ENCODE measurements around the gene RANBP1.

Gene RANBP1

DNA sequence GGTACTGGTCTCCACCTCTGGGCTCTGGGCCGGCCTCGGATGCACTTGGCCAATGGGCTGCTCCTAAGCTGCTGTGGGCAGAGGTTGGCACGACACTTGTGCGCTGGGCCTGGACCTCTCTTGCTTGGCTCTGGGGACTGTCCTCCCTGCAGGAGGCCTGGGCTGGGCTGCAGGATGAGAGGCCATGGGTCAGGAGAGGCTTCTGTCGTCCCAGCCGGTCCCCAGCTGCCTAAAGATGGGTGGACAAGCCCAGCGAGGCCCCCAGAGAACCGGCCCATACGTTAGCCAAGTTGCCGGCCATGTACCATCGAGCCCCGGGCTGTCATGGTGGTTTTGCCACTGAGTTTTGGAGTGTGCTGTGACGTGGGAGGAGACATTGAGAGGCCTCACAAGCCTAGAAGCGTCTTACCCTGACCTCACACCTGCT, 36.6 kb downstream of the RANBP1 start:
- ATAC-seq (ENCODE audit: insufficient read depth, low read depth): no peak
- Histone ChIP-seq H3K4me2 (ENCODE audit: insufficient read depth, low read length) (no peak overlapping the region), H3K36me3 (ENCODE audit: insufficient read depth, low read length) (no peaks in the 10 kb centered on the region), H3K4me1 (ENCODE audit: insufficient read depth, low read length) (no peaks in the 10 kb centered on the region), H3K9ac (ENCODE audit: low read depth, low read length) (no peak overlapping the region), H3K79me2 (ENCODE audit: insufficient read depth, low read length) (no peaks in the 10 kb centered on the region), H3K27me3 (ENCODE audit: insufficient read depth, low read length, poor library complexity) (no peaks in the 10 kb centered on the region), H4K20me1 (ENCODE audit: insufficient read depth, low read length) (peaks cover 5% of the 10 kb centered on the region; the same call in 1 of the 2 replicates), H2AFZ (ENCODE audit: low read depth, low read length) (no peak overlapping the region), H3K27ac (ENCODE audit: low read length) (no peak overlapping the region), H3K9me3 (ENCODE audit: insufficient read depth, low read length, severe bottlenecking) (no peaks in the 10 kb centered on the region), H3K4me3 (ENCODE audit: low read depth in 1 of 2, low read length in 2 of 2) (no peak overlapping the region)
- DNase-seq: no peak
- TF ChIP-seq, protein P1, sequence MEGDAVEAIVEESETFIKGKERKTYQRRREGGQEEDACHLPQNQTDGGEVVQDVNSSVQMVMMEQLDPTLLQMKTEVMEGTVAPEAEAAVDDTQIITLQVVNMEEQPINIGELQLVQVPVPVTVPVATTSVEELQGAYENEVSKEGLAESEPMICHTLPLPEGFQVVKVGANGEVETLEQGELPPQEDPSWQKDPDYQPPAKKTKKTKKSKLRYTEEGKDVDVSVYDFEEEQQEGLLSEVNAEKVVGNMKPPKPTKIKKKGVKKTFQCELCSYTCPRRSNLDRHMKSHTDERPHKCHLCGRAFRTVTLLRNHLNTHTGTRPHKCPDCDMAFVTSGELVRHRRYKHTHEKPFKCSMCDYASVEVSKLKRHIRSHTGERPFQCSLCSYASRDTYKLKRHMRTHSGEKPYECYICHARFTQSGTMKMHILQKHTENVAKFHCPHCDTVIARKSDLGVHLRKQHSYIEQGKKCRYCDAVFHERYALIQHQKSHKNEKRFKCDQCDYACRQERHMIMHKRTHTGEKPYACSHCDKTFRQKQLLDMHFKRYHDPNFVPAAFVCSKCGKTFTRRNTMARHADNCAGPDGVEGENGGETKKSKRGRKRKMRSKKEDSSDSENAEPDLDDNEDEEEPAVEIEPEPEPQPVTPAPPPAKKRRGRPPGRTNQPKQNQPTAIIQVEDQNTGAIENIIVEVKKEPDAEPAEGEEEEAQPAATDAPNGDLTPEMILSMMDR (IDR thresholded peaks at IDR 0.05; ENCODE audit: borderline replicate concordance, extremely low read depth, low read length, poor library complexity, severe bottlenecking): no peak
- no peak for TF ChIP-seq EZH2 (IDR thresholded peaks at IDR 0.05; ENCODE audit: borderline replicate concordance, low read depth, low read length, severe bottlenecking)

DNA sequence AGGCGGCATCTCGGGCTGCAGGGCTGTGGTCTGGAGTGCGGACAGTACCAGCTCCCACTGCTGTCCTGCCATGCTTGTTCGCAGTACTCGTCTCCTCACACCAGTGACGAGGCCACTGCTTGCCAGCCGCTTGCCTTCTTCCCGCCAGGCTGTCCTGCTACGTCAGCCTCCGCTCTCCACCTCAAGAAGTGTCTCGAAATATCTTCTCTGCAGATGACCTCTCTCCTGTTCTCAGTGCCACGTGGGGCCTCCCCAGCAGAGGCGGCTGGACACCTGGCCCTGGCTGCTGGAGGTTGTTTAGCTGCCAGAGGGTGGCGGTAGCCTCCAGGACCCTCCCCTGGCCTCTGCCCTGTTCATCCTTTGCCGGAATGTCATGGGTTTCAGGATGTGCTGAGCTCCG, 38.0 kb downstream of the RANBP1 start:
- Histone ChIP-seq H4K20me1 (ENCODE audit: insufficient read depth, low read length) (peaks cover 5% of the 10 kb centered on the region; the same call in 1 of the 2 replicates), H2AFZ (ENCODE audit: low read depth, low read length) (no peak overlapping the region), H3K79me2 (ENCODE audit: insufficient read depth, low read length) (no peaks in the 10 kb centered on the region), H3K36me3 (ENCODE audit: insufficient read depth, low read length) (no peaks in the 10 kb centered on the region), H3K9ac (ENCODE audit: low read depth, low read length) (no peak overlapping the region), H3K4me2 (ENCODE audit: insufficient read depth, low read length) (no peak overlapping the region), H3K27me3 (ENCODE audit: insufficient read depth, low read length, poor library complexity) (no peaks in the 10 kb centered on the region), H3K4me3 (ENCODE audit: low read depth in 1 of 2, low read length in 2 of 2) (no peak overlapping the region), H3K4me1 (ENCODE audit: insufficient read depth, low read length) (peaks cover 10% of the 10 kb centered on the region), H3K27ac (ENCODE audit: low read length) (no peak overlapping the region), H3K9me3 (ENCODE audit: insufficient read depth, low read length, severe bottlenecking) (no peaks in the 10 kb centered on the region)
- DNase-seq (no peak), ATAC-seq (ENCODE audit: insufficient read depth, low read depth) (no peak)
- TF ChIP-seq EZH2 (IDR thresholded peaks at IDR 0.05; ENCODE audit: borderline replicate concordance, low read depth, low read length, severe bottlenecking): no peak
- TF ChIP-seq, protein P1 (IDR thresholded peaks at IDR 0.05; ENCODE audit: borderline replicate concordance, extremely low read depth, low read length, poor library complexity, severe bottlenecking): no peak

DNA sequence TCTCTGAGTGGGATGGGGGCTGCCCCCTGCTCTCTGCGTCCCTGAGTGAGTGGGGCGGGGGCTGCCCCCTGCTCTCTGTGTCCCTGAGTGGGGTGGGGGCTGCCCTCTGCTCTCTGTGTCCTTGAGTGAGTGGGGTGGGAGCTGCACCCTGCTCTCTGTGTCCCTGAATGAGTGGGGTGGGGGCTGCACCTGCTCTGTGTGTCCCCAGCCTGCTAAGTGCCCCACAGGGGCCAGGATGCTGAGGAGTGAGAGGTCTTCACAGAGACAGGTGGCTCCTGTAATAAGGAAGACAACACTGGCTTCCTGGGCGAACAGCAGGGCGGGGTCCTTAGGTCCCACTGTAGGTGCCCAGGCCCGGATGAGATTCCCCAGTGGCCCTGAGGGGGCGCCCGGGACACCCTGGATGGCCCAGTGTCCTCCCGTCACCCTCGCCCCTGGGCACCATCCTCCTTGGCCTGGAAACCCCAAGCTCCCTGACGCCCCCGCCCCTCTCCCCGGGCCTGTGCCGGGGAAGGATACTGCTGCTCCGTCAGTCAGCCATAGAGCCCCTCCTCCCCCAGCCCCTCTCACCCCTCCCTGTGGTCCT, 38.8 kb downstream of the RANBP1 start:
- Histone ChIP-seq H3K4me1 (ENCODE audit: insufficient read depth, low read length) (peaks cover 10% of the 10 kb centered on the region), H4K20me1 (ENCODE audit: insufficient read depth, low read length) (peaks cover 5% of the 10 kb centered on the region; the same call in 1 of the 2 replicates), H3K4me3 (ENCODE audit: low read depth in 1 of 2, low read length in 2 of 2) (no peak overlapping the region), H3K79me2 (ENCODE audit: insufficient read depth, low read length) (no peaks in the 10 kb centered on the region), H3K9ac (ENCODE audit: low read depth, low read length) (no peak overlapping the region), H3K36me3 (ENCODE audit: insufficient read depth, low read length) (no peaks in the 10 kb centered on the region), H3K9me3 (ENCODE audit: insufficient read depth, low read length, severe bottlenecking) (no peaks in the 10 kb centered on the region), H2AFZ (ENCODE audit: low read depth, low read length) (no peak overlapping the region), H3K4me2 (ENCODE audit: insufficient read depth, low read length) (no peak overlapping the region), H3K27me3 (ENCODE audit: insufficient read depth, low read length, poor library complexity) (no peaks in the 10 kb centered on the region), H3K27ac (ENCODE audit: low read length) (no peak overlapping the region)
- no peak for TF ChIP-seq EZH2 (IDR thresholded peaks at IDR 0.05; ENCODE audit: borderline replicate concordance, low read depth, low read length, severe bottlenecking)
- TF ChIP-seq, protein P1 (IDR thresholded peaks at IDR 0.05; ENCODE audit: borderline replicate concordance, extremely low read depth, low read length, poor library complexity, severe bottlenecking): no peak
- DNase-seq (no peak), ATAC-seq (ENCODE audit: insufficient read depth, low read depth) (no peak)
